Measurements from ENCODE around the gene FGF6.
"Not testable (repeated sequence)": the region's sequence is repeated elsewhere in the genome, so short reads cannot be mapped to it uniquely, and the experiment has no call there.

The FGF6 gene

GRCh38 chr12:4445156-4446101 is at the start of gene FGF6:
Gene FGF6, minus strand, starts transcription at chr12:4445815. Its CDS starts 245 bp downstream, at chr12:4445570.
- no peak for DNase-seq (ENCODE audit: low read depth in 2 of 2)

DNA sequence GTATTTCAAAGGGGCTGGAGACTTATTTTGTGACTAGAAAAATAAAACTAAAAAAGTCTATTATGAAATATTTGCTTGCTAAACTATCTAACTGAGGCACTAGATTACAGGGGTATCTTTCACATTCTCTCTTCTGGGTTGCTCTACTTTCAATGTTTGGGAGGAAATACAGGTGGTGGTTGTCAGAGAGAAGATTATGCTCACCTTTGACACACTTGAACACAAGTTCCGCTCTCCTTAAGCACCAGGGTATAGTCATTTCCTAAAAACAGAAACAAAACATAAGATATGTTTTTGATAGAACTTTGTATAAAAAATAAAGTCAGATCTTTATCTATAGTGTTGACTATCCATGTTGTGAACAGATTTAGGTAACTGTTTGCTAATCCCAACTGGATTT is 45.4 kb upstream of the FGF6 start:
- DNase-seq (ENCODE audit: low read depth in 2 of 2), result no peak

DNA sequence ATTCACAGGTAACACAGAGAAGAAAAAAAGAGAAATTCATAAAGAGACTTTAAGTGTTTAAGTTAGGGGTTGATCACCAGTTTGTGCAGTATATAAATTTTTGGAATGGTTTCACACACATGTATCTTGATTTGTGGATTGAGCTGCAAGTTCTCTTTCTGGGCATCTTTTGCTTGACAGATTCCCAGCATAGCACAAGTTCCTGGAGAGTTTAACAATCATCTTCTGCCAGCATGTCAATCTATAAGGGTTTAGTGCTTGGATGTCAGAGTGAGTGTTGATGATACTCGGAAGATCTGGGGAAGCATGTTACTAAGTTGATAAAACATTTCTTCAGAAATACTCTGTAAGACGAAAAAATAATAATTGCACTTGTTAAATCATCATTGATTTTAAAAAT is 43.9 kb upstream of the FGF6 start:
- no peak for DNase-seq (ENCODE audit: low read depth in 2 of 2)

- DNase-seq (ENCODE audit: low read depth in 2 of 2), result no peak
Observed at GRCh38 chr12:4486980-4487379, 41.4 kb upstream of the FGF6 start.

GRCh38 chr12:4486049-4486699 is 40.6 kb upstream of the FGF6 start:
- DNase-seq (ENCODE audit: low read depth in 2 of 2), result no peak

DNA sequence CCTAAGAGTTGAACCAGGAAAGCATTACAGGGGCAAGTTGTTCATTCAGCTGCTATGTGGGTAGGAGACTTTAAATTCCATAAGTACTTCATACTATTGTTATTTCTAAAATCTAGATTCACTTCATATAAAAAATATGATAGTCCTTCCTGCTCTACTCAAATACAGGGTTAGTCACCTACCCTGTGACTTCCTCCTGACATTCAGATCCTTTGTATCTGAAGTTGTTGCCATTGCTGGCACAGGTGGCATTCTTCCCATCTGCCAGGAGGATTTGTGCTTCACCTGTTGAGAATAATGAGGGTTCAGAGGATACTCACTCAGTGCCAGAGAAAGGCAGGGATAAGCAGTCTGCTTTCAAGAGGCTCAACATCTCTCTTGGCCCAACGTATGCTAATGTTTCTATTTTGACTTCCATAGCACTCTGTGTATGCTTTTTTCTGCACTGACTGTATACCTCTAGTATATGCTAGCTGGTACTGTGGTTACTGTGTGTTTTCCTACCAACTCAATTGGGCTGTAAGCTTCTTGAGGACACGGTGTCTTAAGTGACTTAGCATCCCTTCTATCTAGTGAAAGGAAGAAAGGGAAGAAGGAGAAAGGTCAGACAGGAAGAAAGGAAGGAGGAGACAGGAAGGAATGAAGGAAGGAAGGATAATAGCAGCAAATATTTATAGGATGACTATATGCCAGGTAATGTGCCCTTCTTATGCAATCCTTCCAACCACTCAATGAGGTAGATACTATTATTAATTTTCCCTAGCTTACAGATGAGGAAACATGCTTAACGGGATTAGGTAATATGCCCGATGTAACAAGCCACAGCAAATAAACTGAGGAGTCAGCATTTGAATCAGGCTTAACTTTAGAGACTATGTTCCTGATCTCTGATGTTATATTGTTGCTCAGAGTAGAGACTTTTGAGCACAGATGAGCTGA is 38.5 kb upstream of the FGF6 start:
- no peak for DNase-seq (ENCODE audit: low read depth in 2 of 2)

GRCh38 chr12:4482936-4483335 is 37.3 kb upstream of the FGF6 start:
- no peak for DNase-seq (ENCODE audit: low read depth in 2 of 2)

- no peak for DNase-seq (ENCODE audit: low read depth in 2 of 2)
Observed at GRCh38 chr12:4478933-4479332, 33.3 kb upstream of the FGF6 start.

DNA sequence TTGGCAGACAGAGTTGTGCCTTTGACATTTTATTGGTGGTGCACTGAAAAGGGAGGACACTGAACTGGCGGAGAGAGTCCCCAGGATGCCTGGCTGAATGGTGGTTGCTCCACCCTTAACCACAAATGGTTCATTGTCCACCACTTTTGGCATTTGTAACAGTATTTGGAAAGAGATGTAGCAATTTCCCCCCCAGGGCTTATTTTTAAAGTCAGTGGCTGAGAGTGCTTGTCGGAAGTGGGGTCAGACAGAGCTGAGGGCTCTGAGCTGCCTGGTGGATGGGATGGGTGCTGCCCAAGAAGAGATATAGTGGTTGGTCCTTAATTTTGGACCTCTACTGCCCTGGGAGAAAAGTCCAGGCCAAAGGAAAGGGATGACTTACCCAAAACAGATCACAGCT is 31.5 kb upstream of the FGF6 start:
- DNase-seq (ENCODE audit: low read depth in 2 of 2), result no peak

DNA sequence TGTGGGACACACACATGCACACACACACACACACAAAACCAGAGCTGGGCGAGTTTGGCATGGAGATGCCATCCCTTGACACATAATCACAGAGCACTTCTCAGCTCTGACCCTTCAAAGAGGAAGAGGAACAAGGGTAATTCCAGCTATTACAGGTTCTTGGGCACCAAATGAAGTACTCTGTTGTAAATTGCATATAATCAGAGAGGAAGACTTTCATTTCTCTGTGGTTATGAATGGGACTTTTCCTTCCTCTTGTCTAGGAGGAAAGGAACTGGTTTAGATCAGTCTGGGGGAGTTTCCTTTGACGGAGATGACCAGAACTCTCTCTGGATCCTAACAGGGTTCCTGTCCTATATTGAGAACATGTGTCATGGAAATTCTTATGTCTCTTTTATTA is 26.4 kb upstream of the FGF6 start:
- no peak for DNase-seq (ENCODE audit: low read depth in 2 of 2)

- DNase-seq (ENCODE audit: low read depth in 2 of 2), result no peak
Observed at GRCh38 chr12:4471256-4471655, 25.6 kb upstream of the FGF6 start.

DNA sequence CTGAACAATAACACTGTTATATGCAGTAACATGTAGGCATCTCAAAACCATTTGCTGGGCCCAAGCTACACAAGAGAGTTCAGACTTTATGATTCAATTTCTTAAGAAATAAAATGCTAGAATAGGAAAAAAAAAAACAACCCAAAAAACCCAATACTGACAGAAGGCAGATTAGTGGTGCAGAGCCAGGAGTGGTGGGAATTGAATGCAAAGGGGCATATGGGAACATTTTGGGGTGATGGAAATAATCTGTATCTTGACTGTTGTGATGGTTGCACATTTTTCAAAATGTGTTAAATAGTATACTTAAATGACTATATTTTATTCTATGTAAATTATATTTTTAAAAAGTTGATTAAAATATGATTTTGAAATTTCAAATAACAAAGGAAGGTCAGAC is 23.4 kb upstream of the FGF6 start:
- DNase-seq (ENCODE audit: low read depth in 2 of 2), result no peak

- DNase-seq (ENCODE audit: low read depth in 2 of 2), result no peak
Observed at GRCh38 chr12:4460761-4461160, 15.1 kb upstream of the FGF6 start.

GRCh38 chr12:4455849-4456248 is 10.2 kb upstream of the FGF6 start:
- DNase-seq (ENCODE audit: low read depth in 2 of 2), result not testable (repeated sequence)

DNA sequence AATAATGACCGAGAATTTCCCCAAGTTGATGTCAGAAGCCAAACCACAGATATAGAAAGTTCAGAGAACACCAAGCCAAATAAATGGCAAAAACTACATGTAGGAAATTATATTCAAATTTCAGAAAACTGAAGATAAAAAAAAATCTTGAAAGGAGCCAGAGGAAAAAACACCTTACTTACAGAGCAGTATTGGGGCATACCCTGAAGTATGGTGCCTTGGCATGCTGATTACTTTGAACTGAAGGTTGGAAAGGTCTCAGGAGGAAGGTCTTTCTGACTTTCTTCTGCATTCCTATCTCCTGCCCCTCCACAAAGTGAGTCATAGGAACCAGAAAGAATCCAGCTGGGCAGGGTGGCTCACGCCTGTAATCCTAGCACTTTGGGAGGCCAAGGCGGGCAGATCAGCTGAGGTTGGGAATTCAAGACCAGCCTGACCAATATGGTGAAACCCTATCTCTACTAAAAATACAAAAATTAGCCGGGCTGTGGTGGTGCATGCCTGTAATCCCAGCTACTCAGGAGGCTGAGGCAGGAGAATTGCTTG is 8.8 kb upstream of the FGF6 start:
- no peak for DNase-seq (ENCODE audit: low read depth in 2 of 2)

GRCh38 chr12:4451694-4452093 is 6.1 kb upstream of the FGF6 start:
- no peak for DNase-seq (ENCODE audit: low read depth in 2 of 2)

- no peak for DNase-seq (ENCODE audit: low read depth in 2 of 2)
Observed at GRCh38 chr12:4450551-4451112, 5.0 kb upstream of the FGF6 start.

DNA sequence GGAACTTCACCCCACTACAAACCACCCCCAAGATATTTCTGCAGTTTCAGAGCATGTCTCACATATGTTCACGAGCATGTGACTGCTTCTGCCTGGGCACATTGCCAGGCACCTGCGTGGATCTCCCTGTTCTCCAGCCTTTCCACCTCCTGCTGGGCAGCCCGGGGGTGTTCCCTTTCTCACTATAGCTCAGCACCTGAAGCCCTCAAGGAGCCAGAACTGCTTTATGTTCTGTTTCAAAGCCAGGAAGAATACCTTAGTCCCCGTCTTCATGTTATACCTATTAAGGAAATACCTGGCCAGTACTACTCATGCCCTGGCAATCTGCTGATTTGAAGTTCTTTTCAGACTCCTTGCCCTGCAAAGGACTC is 4.2 kb upstream of the FGF6 start:
- DNase-seq (ENCODE audit: low read depth in 2 of 2), result no peak

DNA sequence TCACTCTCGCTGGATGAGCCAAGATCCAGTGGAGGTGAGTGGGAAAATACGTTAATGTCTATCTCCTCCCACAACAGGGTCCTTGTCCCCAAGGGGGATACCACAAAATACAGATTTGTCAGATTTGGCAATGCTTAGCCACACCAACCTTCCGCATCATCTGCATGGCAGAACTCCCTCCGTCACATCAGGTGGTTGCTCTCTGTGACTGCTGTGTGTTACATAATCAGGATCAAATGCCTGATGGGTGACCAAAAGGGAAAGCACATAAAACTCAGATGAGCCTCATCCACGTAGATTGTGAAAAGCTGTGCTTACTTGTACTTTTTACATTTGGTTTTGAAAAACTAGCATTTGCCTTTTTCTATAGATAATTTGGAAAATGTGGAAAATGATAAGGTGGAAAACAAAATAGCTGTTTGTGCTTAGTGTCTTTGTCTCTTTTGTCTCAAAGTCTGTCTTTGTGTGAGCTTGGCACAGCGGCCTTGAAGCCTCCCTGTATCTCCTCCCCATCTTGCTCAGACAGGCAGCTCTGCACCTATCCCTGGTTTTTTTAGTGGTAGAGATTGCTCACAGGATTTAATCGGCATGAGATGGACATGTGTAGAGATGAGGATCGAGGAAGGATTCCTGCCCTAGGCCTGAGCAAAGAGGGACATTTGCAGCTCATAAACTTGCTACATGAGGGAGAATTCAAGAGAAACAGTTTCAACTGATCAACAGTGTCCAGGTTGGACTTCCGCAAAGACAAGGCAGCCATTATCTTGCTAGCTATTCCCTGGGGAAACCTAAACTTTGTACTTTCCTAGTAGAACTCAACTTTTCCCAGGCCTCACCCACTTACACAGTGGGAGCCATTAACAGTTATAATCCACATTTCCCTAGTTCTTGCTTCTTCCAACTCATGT is 3.6 kb upstream of the FGF6 start:
- DNase-seq (ENCODE audit: low read depth in 2 of 2), result no peak

GRCh38 chr12:4448371-4448940 is 2.8 kb upstream of the FGF6 start:
- no peak for DNase-seq (ENCODE audit: low read depth in 2 of 2)

Data from stimulated activated CD4-positive, alpha-beta T cell treated with anti-CD3 and anti-CD28 coated beads, Interleukin-15, amount 100 ng/mL, for 48 hours (primary cell).